AG10803 (cell line): ENCODE results near the gene STEEP1.
A peak's percentile ranks its signal among the peaks of the same experiment; 100 is the strongest.

Source experiments
- DNase-seq: peaks from one replicate; pipeline ENCODE4 v3.0.0; 2010; ENCODE audit warnings: low read depth
- H3K4me3 ChIP-seq: 2 replicates; pipeline ENCODE4 v1.5.1; 2011; ENCODE audit warnings: mild to moderate bottlenecking, low read length, control low read depth
- TF ChIP-seq, protein P1 (sequence below): conservative IDR thresholded peaks from 2 replicates; pipeline ENCODE4 v1.5.1; 2011; ENCODE audit warnings: mild to moderate bottlenecking, low read length, control low read depth, inconsistent platforms

Gene STEEP1

DNA sequence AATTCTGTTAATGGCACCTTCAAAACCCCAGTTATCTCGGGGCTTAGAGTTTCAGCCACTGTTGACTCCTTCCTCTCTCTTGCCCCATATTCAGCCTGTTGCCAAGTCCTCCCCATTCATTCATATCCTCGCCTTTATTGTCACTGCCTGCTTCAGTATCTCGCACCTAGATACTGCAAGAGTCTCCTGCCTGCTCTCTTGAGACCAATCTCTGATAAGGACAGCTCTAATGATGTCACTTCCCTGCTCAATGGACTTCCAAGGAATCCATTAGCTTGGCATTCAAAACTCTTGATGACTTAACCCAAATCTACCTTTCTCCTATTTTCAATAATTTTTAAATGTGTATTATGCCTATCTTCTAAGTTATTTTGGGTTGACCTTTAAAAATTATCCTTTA, 8.0 kb upstream of the STEEP1 start:
- TF ChIP-seq, protein P1, sequence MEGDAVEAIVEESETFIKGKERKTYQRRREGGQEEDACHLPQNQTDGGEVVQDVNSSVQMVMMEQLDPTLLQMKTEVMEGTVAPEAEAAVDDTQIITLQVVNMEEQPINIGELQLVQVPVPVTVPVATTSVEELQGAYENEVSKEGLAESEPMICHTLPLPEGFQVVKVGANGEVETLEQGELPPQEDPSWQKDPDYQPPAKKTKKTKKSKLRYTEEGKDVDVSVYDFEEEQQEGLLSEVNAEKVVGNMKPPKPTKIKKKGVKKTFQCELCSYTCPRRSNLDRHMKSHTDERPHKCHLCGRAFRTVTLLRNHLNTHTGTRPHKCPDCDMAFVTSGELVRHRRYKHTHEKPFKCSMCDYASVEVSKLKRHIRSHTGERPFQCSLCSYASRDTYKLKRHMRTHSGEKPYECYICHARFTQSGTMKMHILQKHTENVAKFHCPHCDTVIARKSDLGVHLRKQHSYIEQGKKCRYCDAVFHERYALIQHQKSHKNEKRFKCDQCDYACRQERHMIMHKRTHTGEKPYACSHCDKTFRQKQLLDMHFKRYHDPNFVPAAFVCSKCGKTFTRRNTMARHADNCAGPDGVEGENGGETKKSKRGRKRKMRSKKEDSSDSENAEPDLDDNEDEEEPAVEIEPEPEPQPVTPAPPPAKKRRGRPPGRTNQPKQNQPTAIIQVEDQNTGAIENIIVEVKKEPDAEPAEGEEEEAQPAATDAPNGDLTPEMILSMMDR = no peak
- DNase-seq = no peak
- peak overlapping the region; percentile 71 for H3K4me3 ChIP-seq

- TF ChIP-seq, protein P1 = no peak
- no peak for DNase-seq
- no peak overlapping the region for H3K4me3 ChIP-seq
These were observed 5.2 kb upstream of the STEEP1 start for GRCh38 chrX:119570351-119570835.

- DNase-seq = peak; percentile 61
- H3K4me3 ChIP-seq = no peak overlapping the region
- TF ChIP-seq, protein P1 = no peak
These were observed 12.7 kb downstream of the STEEP1 start for GRCh38 chrX:119552508-119552907.

DNA sequence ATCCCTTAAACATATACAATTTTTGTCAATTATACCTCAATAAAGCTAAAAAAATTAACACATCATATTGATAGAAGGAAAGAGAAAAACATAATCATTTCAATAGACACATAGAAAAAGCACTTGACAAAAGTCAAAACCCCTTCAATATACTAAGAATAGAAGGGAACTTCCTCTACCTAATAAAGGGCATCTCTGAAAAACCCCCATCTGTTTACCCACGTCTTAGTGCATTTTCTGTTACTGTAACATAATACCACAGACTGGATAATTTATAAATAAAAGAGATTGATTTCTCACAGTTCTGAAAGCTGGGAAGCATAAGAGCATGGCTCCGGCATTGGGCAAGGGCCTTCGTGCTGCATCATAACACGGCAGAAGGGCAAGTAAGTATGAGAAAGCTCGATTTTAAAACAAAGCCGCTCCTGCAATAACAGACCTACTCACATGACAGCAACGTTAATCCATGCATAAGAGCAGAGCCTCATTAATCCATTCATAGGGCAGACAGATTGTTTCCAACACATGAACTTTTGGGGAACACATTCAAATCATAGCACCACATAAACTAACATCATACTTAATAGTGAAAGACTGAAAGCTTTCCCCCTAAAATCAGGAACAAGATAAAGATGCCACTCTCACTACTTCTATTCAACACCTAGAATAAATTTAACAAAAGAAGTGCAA, 15.7 kb downstream of the STEEP1 start:
- no peak for DNase-seq
- TF ChIP-seq, protein P1 = no peak
- H3K4me3 ChIP-seq = no peak overlapping the region

- no peak overlapping the region for H3K4me3 ChIP-seq
- TF ChIP-seq, protein P1 = no peak
- peak; percentile 72 for DNase-seq
These were observed 24.0 kb downstream of the STEEP1 start for GRCh38 chrX:119541188-119541587.

- no peak overlapping the region for H3K4me3 ChIP-seq
- TF ChIP-seq, protein P1 = no peak
- no peak for DNase-seq
These were observed 25.3 kb downstream of the STEEP1 start for GRCh38 chrX:119539872-119540271.

DNA sequence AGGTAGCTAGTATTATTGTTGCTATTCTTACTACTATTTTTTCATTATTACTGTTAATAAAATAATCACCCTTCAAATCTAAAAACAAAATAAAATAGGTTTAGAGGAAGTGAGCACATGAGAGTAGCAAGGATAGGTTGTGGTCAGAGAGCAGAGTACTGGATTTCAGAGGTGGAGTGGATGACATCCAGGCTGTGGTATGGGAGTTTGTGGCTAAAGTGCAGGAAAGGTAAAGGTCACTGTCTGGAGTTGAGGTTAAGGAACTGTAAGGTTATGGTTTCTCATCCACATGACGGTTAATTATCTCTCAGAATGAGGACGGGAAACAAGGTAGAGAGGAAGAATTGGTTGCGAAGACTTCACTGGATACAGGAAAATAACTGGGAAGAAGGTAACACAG, 27.7 kb downstream of the STEEP1 start:
- no peak for DNase-seq
- TF ChIP-seq, protein P1 = no peak
- H3K4me3 ChIP-seq = no peak overlapping the region
